Measurements from ENCODE around the gene EXOC6B. TPM values are rescaled to one million over a fixed set of nuclear protein-coding genes. Genes with fewer than 3 reads are reported as not detected.

EXOC6B gene
- total and polyA plus RNA-seq, 12 donors, result 16.3 to 243 (median 144) TPM

- H3K4me3 ChIP-seq, result no peak overlapping the region
- 16 to 24% methylated on average over 3 of the region's 3 CpGs for WGBS, 2 donors
These were observed 476.8 kb downstream of the EXOC6B start for GRCh38 chr2:72349016-72349415.

DNA sequence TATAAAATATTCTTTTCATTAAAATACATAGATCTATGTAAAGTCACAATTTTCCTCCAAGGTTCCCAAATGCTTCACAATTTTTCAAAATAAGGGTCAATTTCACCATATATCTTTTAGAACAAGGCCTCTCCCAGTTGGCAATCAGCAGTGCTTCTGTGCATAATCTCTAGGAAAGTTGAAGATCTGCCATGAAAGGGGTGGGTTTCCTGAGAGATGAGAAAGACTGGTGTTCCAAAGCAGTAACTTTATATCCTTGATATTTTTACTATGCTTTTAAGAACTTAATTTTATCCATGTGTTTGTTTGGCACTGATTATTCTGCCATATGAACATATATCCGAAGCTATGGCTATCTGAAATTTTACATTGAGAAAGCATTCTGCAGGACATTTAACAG, 478.8 kb downstream of the EXOC6B start:
- WGBS, 2 donors, result 73 to 77% methylated on average over 1 of the region's 1 CpG
- Histone ChIP-seq H3K27ac (no peak overlapping the region), H3K9me3 (peaks cover 0 to 17% (median 0%) of the 10 kb centered on the region in 11 donors), H3K4me3 (no peak overlapping the region), H3K4me1 (peaks cover 0 to 10% (median 0%) of the 10 kb centered on the region in 9 donors), H3K36me3 (peaks cover 0 to 20% (median 0%) of the 10 kb centered on the region in 9 donors), H3K27me3 (no peaks in the 10 kb centered on the region)
- no peak for TF ChIP-seq CTCF (IDR thresholded peaks at IDR 0.05)
- DNase-seq (no peak), ATAC-seq (no peak)
- intact Hi-C loops (cut with DNase I), result loop anchor here in 1 of 10 donors (5.0 kb wide), 1 partner anchor 170 kb away; no protein-coding TSS in a partner anchor

More at GRCh38 chr2:72349016-72349415, 476.8 kb downstream of the EXOC6B start:
- Histone ChIP-seq H3K27ac (no peak overlapping the region), H3K27me3 (no peaks in the 10 kb centered on the region), H3K36me3 (peaks cover 0 to 9% (median 0%) of the 10 kb centered on the region in 9 donors), H3K4me1 (peaks cover 0 to 10% (median 0%) of the 10 kb centered on the region in 9 donors), H3K9me3 (peaks cover 0 to 13% (median 0%) of the 10 kb centered on the region in 11 donors)
- no peak for ATAC-seq
- intact Hi-C loops (cut with DNase I), result loop anchor here in 1 of 10 donors (5.0 kb wide), 1 partner anchor 172 kb away; no protein-coding TSS in a partner anchor
- no peak for TF ChIP-seq CTCF (IDR thresholded peaks at IDR 0.05)
- DNase-seq, result no peak

- Histone ChIP-seq H3K36me3 (peaks cover 0 to 20% (median 0%) of the 10 kb centered on the region in 9 donors), H3K27me3 (no peaks in the 10 kb centered on the region), H3K9me3 (peaks cover 0 to 17% (median 0%) of the 10 kb centered on the region in 11 donors), H3K27ac (no peak overlapping the region), H3K4me3 (no peak overlapping the region), H3K4me1 (no peaks in the 10 kb centered on the region)
- WGBS, 2 donors, result 96 to 99% methylated on average over 1 of the region's 1 CpG
- intact Hi-C loops (cut with DNase I), result no loop called here
- ATAC-seq (no peak), DNase-seq (no peak)
- TF ChIP-seq CTCF (IDR thresholded peaks at IDR 0.05), result no peak
These were observed 484.2 kb downstream of the EXOC6B start for GRCh38 chr2:72341639-72342038.

GRCh38 chr2:72340665-72341064, 485.2 kb downstream of the EXOC6B start:
- ATAC-seq (peak in 1 of 8 donors; percentile 60), DNase-seq (no peak)
- no peak for TF ChIP-seq CTCF (IDR thresholded peaks at IDR 0.05)
- intact Hi-C loops (cut with DNase I), result no loop called here
- Histone ChIP-seq H3K4me1 (no peaks in the 10 kb centered on the region), H3K36me3 (peaks cover 0 to 20% (median 0%) of the 10 kb centered on the region in 9 donors), H3K27me3 (no peaks in the 10 kb centered on the region), H3K9me3 (peaks cover 0 to 17% (median 0%) of the 10 kb centered on the region in 11 donors), H3K4me3 (no peak overlapping the region), H3K27ac (no peak overlapping the region)
- 82% methylated on average over 4 of the region's 4 CpGs for WGBS, 2 donors

Measured in heart right ventricle (tissue), 16 donors.